Measurements from ENCODE around the gene DACH1. TPM values are rescaled to one million over a fixed set of nuclear protein-coding genes. Genes with fewer than 3 reads are reported as not detected.
A peak's percentile ranks its signal among the peaks of the same experiment; 100 is the strongest.

DACH1 gene
- total RNA-seq, 2 donors from 2014 or later, result 0.42 TPM; not detected in 1

DNA sequence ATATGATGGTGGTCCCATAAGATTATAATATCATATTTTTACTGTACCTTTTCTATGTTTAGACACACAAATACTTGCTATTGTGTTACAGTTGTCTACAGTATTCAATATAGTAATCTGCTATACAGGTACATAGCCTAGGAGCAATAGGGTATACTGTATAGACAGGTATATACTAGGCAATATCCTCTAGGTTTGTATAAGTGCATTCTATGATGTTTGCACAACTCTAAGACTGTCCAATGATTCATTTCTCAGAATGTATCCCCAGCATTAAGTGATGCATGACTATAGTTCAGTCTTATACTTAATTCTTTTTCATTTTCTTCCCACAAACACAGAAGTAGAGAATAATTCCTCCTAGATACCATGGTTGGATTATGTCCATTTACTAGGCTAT is 383.3 kb downstream of the DACH1 start:
- H3K9me3 Mint-ChIP-seq, result peaks cover 3% of the 10 kb centered on the region
- H3K4me3 Mint-ChIP-seq, result no peak overlapping the region
- DNase-seq (ENCODE audit: low spot score) (no peak), ATAC-seq (no peak)
- no peak overlapping the region for H3K27ac Mint-ChIP-seq
- H3K27me3 Mint-ChIP-seq, result no peaks in the 10 kb centered on the region
- H3K4me1 Mint-ChIP-seq (ENCODE audit: low read depth in 2 of 2), result no peaks in the 10 kb centered on the region
- H3K36me3 Mint-ChIP-seq, result no peaks in the 10 kb centered on the region

DNA sequence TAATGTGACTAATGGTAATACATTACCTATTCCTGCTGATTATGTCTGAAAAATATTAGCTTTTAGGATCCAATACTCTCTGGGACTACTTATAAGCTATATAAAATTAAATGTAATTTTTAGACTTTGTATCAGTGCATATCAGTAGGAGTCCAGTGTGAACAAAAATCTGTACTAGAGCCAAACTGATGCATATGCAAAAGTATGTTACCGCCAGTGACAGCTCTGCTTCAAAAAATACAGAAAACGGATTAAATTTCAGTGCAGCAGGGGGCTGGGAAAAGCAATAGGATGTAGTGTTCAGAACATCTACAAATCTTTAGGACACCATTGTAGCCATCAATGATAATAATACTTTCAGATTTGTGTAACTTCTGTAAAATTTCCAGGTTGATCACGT is 385.5 kb downstream of the DACH1 start:
- Mint-ChIP-seq H3K36me3 (no peaks in the 10 kb centered on the region), H3K9me3 (peaks cover 3% of the 10 kb centered on the region), H3K27ac (no peak overlapping the region), H3K4me3 (no peak overlapping the region), H3K4me1 (ENCODE audit: low read depth in 2 of 2) (no peaks in the 10 kb centered on the region), H3K27me3 (no peaks in the 10 kb centered on the region)
- ATAC-seq (no peak), DNase-seq (ENCODE audit: low spot score) (no peak)

DNA sequence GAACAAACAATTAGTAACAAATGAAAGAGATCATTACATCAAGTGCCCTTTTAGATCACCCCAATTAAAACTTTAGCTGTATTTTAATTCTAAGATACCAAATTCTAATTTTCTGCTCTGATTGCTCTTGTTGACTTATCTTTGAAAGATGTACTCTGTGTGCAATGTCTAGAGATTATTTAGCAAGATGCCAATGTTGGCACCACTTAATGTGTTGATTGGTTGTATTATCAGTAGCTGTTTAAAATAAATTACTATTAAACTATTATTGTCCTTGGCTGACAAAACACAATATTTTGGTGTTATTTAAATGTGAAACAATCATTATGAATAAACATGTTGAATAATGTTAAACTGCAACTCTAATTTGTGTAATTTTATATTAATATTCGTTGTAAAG is 386.0 kb downstream of the DACH1 start:
- Mint-ChIP-seq H3K4me1 (ENCODE audit: low read depth in 2 of 2) (no peaks in the 10 kb centered on the region), H3K36me3 (no peaks in the 10 kb centered on the region), H3K27me3 (no peaks in the 10 kb centered on the region), H3K9me3 (peaks cover 3% of the 10 kb centered on the region), H3K27ac (no peak overlapping the region), H3K4me3 (no peak overlapping the region)
- ATAC-seq (no peak), DNase-seq (ENCODE audit: low spot score) (no peak)

DNA sequence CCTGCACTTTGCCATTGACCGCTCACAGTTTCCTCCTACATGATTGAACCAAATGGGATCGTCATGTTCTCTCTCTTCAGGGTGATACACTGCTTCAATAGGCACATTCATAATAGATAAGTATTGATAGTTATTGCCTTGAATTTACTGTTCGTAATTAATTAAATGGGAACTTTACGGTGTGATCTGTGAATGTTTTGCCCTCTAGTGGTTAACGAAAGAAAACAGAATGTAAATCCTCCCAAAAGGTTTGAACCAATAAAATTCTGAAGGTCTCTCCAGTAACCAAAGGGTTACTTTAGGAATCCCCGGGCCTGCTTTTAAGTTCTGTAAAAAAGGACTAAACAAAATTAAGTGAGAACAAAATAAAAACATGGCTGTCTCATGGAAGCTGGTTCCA is 389.3 kb downstream of the DACH1 start:
- DNase-seq (ENCODE audit: low spot score) (no peak), ATAC-seq (no peak)
- H3K4me3 Mint-ChIP-seq, result no peak overlapping the region
- no peaks in the 10 kb centered on the region for H3K36me3 Mint-ChIP-seq
- H3K4me1 Mint-ChIP-seq (ENCODE audit: low read depth in 2 of 2), result no peaks in the 10 kb centered on the region
- H3K9me3 Mint-ChIP-seq, result peaks cover 3% of the 10 kb centered on the region
- H3K27me3 Mint-ChIP-seq, result no peaks in the 10 kb centered on the region
- H3K27ac Mint-ChIP-seq, result no peak overlapping the region

DNA sequence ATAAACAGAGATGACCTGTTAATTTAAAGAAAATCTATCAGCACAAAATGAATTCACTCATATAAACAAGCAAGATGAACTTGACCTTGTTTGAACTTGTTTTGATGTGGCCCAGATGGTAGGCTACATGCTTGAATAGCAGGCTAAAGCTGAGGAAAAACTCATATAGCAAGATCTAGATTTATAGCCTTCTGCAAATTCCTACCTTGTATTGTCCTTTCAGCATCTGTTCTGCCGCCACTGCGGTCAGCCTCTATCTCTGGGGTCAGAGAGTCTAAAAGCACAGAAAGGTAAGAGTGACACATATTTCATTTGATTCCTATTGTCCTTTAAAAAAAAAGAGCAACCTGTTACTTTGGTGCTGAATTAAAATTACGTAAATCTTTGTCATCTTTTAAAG is 392.1 kb downstream of the DACH1 start:
- no peaks in the 10 kb centered on the region for H3K27me3 Mint-ChIP-seq
- no peak for ATAC-seq
- no peak overlapping the region for H3K27ac Mint-ChIP-seq
- H3K4me3 Mint-ChIP-seq, result no peak overlapping the region
- no peaks in the 10 kb centered on the region for H3K36me3 Mint-ChIP-seq
- DNase-seq (ENCODE audit: low spot score), result no peak
- H3K9me3 Mint-ChIP-seq, result peaks cover 10% of the 10 kb centered on the region
- H3K4me1 Mint-ChIP-seq (ENCODE audit: low read depth in 2 of 2), result no peaks in the 10 kb centered on the region

DNA sequence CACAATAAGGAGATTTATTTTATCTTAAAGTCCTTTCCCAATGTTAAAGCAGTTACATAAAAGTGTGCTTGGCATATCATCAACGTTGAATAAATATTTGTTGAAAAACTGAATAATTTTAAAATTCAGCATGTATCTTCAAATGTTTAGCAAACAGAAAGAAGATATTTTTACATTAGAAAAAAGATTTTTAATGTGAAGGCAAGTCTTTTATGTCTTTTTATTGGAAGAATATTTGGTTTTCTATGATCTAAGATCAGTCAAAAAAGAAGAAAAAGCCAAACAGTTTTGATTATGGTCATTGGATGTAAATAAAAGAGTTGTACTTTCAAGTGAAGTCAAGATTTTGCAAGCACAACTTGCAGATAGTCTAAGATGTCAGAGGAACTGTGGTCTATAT is 397.4 kb downstream of the DACH1 start:
- no peak overlapping the region for H3K27ac Mint-ChIP-seq
- H3K4me1 Mint-ChIP-seq (ENCODE audit: low read depth in 2 of 2), result no peaks in the 10 kb centered on the region
- H3K27me3 Mint-ChIP-seq, result no peaks in the 10 kb centered on the region
- ATAC-seq (no peak), DNase-seq (ENCODE audit: low spot score) (no peak)
- no peak overlapping the region for H3K4me3 Mint-ChIP-seq
- no peaks in the 10 kb centered on the region for H3K36me3 Mint-ChIP-seq
- H3K9me3 Mint-ChIP-seq, result peaks cover 7% of the 10 kb centered on the region

DNA sequence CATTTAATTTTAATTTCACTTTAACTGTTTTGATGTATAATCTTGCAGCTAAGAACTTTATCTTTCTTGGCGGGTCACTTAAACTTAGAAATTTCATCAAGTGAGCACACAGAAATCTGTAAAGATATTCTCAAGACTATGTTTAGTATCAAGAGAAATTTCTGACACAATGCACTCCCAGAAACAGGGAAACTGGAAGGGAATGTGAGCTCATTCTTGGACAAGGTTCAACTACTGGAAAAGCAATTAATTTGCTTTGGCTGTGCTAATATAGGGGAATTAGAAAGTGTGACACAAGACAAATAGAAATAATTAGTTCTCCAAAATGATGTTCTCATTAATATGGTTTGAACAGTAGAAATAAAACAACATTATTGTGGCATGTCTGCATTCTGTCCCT is 402.3 kb downstream of the DACH1 start:
- H3K36me3 Mint-ChIP-seq, result no peaks in the 10 kb centered on the region
- H3K9me3 Mint-ChIP-seq, result no peaks in the 10 kb centered on the region
- no peak for ATAC-seq
- no peak overlapping the region for H3K27ac Mint-ChIP-seq
- DNase-seq (ENCODE audit: low spot score), result no peak
- no peak overlapping the region for H3K4me3 Mint-ChIP-seq
- H3K27me3 Mint-ChIP-seq, result no peaks in the 10 kb centered on the region
- no peaks in the 10 kb centered on the region for H3K4me1 Mint-ChIP-seq (ENCODE audit: low read depth in 2 of 2)

DNA sequence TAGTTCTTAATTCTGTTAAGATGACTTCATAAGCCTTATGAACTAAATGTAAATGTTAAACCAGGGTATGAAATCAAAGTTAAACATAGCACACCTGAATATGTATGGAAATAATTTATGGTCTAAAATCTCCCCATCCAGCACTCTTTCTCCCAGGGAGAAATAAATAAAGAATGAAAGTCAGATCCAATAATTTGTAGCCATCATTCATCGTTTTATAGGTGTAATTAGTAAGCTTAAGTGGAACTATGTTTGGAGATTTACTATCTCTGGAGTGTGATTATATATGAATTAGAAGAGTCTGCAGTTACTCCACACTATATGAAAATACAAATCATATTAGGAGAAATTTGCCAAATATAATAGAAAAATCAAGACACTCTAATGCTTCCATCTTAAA is 405.1 kb downstream of the DACH1 start:
- no peaks in the 10 kb centered on the region for H3K4me1 Mint-ChIP-seq (ENCODE audit: low read depth in 2 of 2)
- no peak for DNase-seq (ENCODE audit: low spot score)

DNA sequence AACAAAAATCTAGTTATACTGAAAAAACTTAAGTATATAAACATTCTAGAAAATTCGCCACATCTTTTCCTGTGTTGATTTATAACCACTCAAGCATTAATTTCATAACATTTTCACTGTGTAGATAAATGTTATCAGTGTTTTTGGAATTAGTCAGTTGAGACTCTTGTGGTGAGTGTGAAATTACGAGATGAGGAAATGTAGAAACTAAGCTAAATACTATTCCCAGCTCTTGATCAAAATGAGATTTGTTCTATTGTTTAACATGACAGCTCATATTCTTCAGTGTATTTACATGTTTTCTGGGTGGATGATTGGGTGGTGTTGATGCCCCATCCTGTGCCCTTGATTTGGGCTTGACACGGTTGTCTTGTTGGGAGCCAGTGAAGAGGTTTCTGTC is 406.8 kb downstream of the DACH1 start:
- no peak overlapping the region for H3K27ac Mint-ChIP-seq
- no peaks in the 10 kb centered on the region for H3K36me3 Mint-ChIP-seq
- no peaks in the 10 kb centered on the region for H3K4me1 Mint-ChIP-seq (ENCODE audit: low read depth in 2 of 2)
- H3K9me3 Mint-ChIP-seq, result no peaks in the 10 kb centered on the region
- H3K4me3 Mint-ChIP-seq, result no peak overlapping the region
- no peak for ATAC-seq
- no peaks in the 10 kb centered on the region for H3K27me3 Mint-ChIP-seq
- DNase-seq (ENCODE audit: low spot score), result no peak

More for the DNA sequence above, 405.1 kb downstream of the DACH1 start:
- H3K27me3 Mint-ChIP-seq, result no peaks in the 10 kb centered on the region
- no peak for ATAC-seq
- H3K27ac Mint-ChIP-seq, result no peak overlapping the region
- H3K36me3 Mint-ChIP-seq, result no peaks in the 10 kb centered on the region
- no peaks in the 10 kb centered on the region for H3K9me3 Mint-ChIP-seq
- H3K4me3 Mint-ChIP-seq, result no peak overlapping the region

DNA sequence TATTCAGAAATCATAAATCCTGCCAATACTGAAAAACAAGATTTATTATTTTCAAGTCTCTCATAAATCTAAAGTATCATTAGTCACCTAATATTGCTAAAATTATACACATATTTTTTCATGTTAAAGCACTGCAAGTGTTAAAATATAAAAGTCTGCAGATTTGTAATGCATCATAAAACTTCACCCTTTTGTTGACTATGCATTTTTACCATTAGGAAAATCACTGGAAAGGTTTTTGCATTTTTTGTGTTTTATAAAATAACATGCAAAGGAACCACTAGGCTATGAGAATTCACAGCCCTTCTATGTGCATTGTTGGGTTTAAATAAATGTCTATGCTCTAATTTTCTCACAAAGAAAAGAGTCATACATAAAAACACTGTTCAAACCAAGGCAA is 407.3 kb downstream of the DACH1 start:
- ATAC-seq (no peak), DNase-seq (ENCODE audit: low spot score) (no peak)
- H3K36me3 Mint-ChIP-seq, result no peaks in the 10 kb centered on the region
- no peak overlapping the region for H3K27ac Mint-ChIP-seq
- H3K4me3 Mint-ChIP-seq, result no peak overlapping the region
- H3K9me3 Mint-ChIP-seq, result no peaks in the 10 kb centered on the region
- H3K4me1 Mint-ChIP-seq (ENCODE audit: low read depth in 2 of 2), result no peaks in the 10 kb centered on the region
- no peaks in the 10 kb centered on the region for H3K27me3 Mint-ChIP-seq

DNA sequence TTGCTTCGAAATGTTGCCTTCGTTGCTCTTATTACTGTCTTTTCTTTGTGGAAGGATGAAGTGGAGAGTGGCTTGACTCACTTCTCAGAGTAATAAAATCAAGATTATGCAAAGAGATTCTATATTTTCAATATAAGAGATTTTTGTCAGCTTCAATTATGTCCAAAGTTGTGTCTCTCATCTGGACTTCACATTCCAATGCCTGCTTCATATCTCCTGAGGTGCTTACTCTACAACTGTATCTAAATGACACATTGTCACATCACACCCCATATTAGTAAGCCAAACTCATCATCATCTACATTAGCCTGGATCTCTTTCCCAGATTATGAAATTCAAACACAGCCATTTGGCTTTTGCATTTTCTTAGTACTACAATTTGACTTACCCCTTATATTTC is 409.4 kb downstream of the DACH1 start:
- ATAC-seq (no peak), DNase-seq (ENCODE audit: low spot score) (no peak)
- Mint-ChIP-seq H3K27me3 (no peaks in the 10 kb centered on the region), H3K4me3 (no peak overlapping the region), H3K9me3 (no peaks in the 10 kb centered on the region), H3K27ac (no peak overlapping the region), H3K4me1 (ENCODE audit: low read depth in 2 of 2) (no peaks in the 10 kb centered on the region), H3K36me3 (no peaks in the 10 kb centered on the region)

DNA sequence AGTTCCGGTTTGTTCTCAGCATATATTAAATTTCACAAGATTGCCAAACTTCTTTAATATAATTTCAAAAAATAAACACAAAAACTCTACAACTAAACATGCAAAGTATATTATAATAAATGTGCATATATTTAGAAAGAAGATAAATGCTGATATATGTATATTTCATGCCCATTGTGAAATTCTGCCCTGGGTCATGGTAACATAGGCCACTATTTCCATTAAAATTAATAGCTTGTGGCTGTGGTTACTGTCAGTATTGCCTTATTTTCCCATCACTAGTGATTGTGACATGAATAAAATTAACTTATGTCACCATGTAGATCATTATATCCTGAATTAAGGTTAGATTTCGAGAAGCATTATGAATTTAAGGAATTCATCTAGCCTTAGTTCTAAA is 410.9 kb downstream of the DACH1 start:
- Mint-ChIP-seq H3K9me3 (no peaks in the 10 kb centered on the region), H3K27me3 (no peaks in the 10 kb centered on the region), H3K4me3 (no peak overlapping the region), H3K36me3 (no peaks in the 10 kb centered on the region), H3K4me1 (ENCODE audit: low read depth in 2 of 2) (no peaks in the 10 kb centered on the region), H3K27ac (no peak overlapping the region)
- DNase-seq (ENCODE audit: low spot score) (no peak), ATAC-seq (no peak)

DNA sequence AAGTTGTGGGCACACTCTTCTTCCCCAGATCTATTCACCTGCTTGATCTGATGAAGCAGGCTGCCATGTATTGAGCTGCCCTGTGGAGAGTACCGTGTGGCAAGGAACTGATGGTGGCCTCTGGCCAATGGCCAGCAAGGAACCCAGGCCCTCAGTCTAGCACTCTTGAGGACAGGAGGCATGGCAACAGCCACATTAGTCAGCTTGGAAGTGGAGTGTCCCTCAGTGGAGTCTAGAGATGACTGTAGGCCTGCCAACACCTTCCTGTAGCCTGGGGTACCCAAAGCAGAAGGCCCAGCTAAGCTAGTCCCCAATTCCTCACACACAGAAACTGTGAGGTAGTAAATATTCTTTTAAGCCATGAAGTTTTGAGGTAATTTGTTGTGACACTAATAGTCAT is 412.5 kb downstream of the DACH1 start:
- Mint-ChIP-seq H3K4me1 (ENCODE audit: low read depth in 2 of 2) (no peaks in the 10 kb centered on the region), H3K4me3 (no peak overlapping the region), H3K9me3 (peaks cover 4% of the 10 kb centered on the region), H3K36me3 (no peaks in the 10 kb centered on the region), H3K27ac (no peak overlapping the region), H3K27me3 (no peaks in the 10 kb centered on the region)
- DNase-seq (ENCODE audit: low spot score) (no peak), ATAC-seq (peak in 1 of 2 donors; percentile 60)

DNA sequence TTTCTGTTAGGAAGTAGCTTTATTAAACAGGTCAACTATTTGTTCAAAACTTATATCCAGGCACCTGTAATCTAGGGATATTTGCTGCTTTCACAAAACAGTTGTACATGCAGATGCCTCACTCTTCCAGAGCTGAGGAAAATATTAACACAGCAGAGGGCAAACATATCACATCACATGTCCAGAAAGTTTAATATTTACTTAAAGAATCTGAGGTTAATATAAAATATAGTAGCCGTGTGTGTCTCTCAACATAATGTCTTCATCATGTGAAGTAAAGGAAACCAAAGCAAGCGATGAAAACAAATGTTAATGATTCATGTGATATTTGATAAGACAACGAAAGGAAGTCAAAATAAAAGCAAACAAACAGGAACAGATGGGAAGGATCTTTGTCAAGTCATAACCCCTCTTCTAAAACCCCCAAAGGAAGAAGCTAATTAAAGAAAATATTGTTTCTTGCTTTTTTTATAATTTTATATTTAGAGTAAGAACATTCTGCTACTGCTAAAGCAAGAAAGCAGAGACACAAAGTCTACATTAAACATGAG is 418.8 kb downstream of the DACH1 start:
- no peak overlapping the region for H3K27ac Mint-ChIP-seq
- H3K4me1 Mint-ChIP-seq (ENCODE audit: low read depth in 2 of 2), result no peaks in the 10 kb centered on the region
- no peak for ATAC-seq

DNA sequence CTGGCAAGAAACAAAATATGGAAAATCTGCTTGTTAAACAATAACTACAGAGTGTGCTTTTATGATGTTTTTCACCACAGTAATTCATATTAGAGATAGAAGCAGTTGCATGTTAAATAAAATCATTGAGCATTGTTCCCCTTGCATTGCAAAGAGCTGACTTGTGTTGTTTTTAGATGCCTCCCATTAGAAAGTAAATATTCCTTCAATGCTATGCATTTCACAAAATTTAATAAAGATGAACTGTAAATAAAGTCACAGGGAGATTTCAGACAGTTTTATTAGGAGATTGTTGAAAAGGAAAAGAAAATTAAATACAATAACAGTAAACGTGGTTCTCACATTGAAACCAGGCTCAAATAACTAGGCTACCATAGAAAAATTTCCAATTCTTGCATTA is 429.3 kb downstream of the DACH1 start:
- H3K4me3 Mint-ChIP-seq, result no peak overlapping the region
- H3K9me3 Mint-ChIP-seq, result peaks cover 9% of the 10 kb centered on the region
- H3K4me1 Mint-ChIP-seq (ENCODE audit: low read depth in 2 of 2), result no peaks in the 10 kb centered on the region
- no peaks in the 10 kb centered on the region for H3K36me3 Mint-ChIP-seq
- no peaks in the 10 kb centered on the region for H3K27me3 Mint-ChIP-seq
- no peak for ATAC-seq
- no peak overlapping the region for H3K27ac Mint-ChIP-seq
- DNase-seq (ENCODE audit: low spot score), result no peak

More for the DNA sequence above, 418.8 kb downstream of the DACH1 start:
- Mint-ChIP-seq H3K9me3 (peaks cover 11% of the 10 kb centered on the region), H3K27me3 (no peaks in the 10 kb centered on the region), H3K36me3 (no peaks in the 10 kb centered on the region), H3K4me3 (no peak overlapping the region)
- DNase-seq (ENCODE audit: low spot score), result no peak

Data from natural killer cell treated with Interleukin-12 subunit alpha and Interleukin-12 subunit beta and Interleukin-15 and Interleukin-18, amount 100 ng/mL, for 72 hours (primary cell).